ENCODE measurements around the gene CACTIN. TPM values are rescaled to one million over a fixed set of nuclear protein-coding genes. Genes with fewer than 3 reads are reported as not detected.
"Not testable (repeated sequence)": the region's sequence is repeated elsewhere in the genome, so short reads cannot be mapped to it uniquely, and the experiment has no call there.

The CACTIN gene
- total RNA-seq, 1 donor from 2014 or later = 12.5 TPM

DNA sequence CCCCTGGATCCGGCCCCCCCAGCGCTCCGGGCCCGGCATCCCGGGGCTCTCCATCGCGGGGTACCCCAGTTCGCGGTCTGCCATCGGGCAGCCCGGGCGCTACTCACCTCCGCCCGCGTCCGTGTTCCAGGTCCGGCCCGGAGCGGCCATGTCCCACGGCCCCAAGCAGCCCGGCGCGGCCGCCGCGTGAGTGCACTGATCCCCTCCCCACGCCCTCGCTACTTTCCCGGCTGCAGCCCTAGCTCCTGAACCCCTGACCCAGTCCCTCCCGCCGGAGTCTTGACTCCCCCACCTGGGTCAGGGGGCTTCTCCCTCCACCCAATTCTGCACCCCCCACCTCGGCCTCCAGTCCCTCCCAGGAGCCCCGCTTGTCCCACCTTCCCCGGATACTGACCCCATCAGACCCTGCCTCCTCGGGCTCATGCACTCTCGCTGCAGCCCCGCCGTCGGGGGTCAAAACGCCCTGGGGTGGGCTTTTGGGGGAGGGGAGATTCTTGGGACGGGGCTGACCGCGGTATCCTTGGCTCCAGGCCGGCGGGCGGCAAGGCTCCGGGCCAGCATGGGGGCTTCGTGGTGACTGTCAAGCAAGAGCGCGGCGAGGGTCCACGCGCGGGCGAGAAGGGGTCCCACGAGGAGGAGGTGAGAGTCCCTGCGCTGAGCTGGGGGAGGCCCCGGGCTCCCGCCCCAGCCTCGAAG is 53.3 kb downstream of the CACTIN start:
- peaks cover 15 to 19% (median 17%) of the 10 kb centered on the region in 3 donors for H3K4me1 ChIP-seq (ENCODE audit: control insufficient read depth in 3 of 3, insufficient read depth in 3 of 3, low read length in 3 of 3)
- no peaks in the 10 kb centered on the region for H3K36me3 ChIP-seq (ENCODE audit: control insufficient read depth in 3 of 3, insufficient read depth in 3 of 3, low read length in 3 of 3)
- H3K27ac ChIP-seq (ENCODE audit: low read depth, low read length) = peak overlapping the region; percentile 12

DNA sequence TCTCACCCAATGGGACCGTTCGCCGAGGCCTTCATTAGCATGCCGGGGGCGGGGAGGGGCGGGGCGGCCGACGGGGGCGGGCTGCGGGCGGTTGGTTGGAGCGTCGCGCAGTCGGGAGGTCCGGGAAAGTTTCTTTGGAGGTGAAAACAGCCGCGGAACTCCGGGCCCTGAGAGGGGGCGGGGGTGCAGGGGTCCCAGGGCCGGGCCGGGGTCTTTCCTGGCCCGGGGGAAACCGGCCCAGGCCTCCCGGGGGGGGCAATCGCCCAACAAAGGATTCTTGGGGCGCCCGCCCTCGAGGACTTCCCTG is 53.8 kb downstream of the CACTIN start, which contains the start of gene HMG20B:
TSS of gene HMG20B (plus strand) at position 90 of the 307 bp plus-strand sequence. CDS start 366 bp downstream, outside the sequence.
- H3K4me3 ChIP-seq (ENCODE audit: low read length in 3 of 3) = peak within 1 kb of the TSS; percentile 74 to 83 (median 82)
- H3K27ac ChIP-seq (ENCODE audit: low read depth, low read length) = peak within 1 kb of the TSS; percentile 12
- peak within 1 kb of the TSS; percentile 74 to 79 (median 76) for H3K9ac ChIP-seq (ENCODE audit: low read depth in 1 of 3, low read length in 3 of 3)
- no peaks in the 10 kb centered on the region for H3K27me3 ChIP-seq (ENCODE audit: control insufficient read depth in 3 of 3, insufficient read depth in 3 of 3, low read length in 3 of 3)
- H3K4me1 ChIP-seq (ENCODE audit: control insufficient read depth in 3 of 3, insufficient read depth in 3 of 3, low read length in 3 of 3) = peaks cover 15 to 19% (median 17%) of the 10 kb centered on the region in 3 donors
- H3K9me3 ChIP-seq (ENCODE audit: control insufficient read depth in 3 of 3, low read length in 3 of 3) = no peaks in the 10 kb centered on the region
- no peaks in the 10 kb centered on the region for H3K36me3 ChIP-seq (ENCODE audit: control insufficient read depth in 3 of 3, insufficient read depth in 3 of 3, low read length in 3 of 3)

More for the DNA sequence above, 53.3 kb downstream of the CACTIN start:
- peak overlapping the region; percentile 72 to 74 (median 74) for H3K4me3 ChIP-seq (ENCODE audit: low read length in 3 of 3)
- H3K9ac ChIP-seq (ENCODE audit: low read depth in 1 of 3, low read length in 3 of 3) = peak overlapping the region; percentile 72 to 75 (median 72)
- no peaks in the 10 kb centered on the region for H3K9me3 ChIP-seq (ENCODE audit: control insufficient read depth in 3 of 3, low read length in 3 of 3)
- H3K27me3 ChIP-seq (ENCODE audit: control insufficient read depth in 3 of 3, insufficient read depth in 3 of 3, low read length in 3 of 3) = no peaks in the 10 kb centered on the region

DNA sequence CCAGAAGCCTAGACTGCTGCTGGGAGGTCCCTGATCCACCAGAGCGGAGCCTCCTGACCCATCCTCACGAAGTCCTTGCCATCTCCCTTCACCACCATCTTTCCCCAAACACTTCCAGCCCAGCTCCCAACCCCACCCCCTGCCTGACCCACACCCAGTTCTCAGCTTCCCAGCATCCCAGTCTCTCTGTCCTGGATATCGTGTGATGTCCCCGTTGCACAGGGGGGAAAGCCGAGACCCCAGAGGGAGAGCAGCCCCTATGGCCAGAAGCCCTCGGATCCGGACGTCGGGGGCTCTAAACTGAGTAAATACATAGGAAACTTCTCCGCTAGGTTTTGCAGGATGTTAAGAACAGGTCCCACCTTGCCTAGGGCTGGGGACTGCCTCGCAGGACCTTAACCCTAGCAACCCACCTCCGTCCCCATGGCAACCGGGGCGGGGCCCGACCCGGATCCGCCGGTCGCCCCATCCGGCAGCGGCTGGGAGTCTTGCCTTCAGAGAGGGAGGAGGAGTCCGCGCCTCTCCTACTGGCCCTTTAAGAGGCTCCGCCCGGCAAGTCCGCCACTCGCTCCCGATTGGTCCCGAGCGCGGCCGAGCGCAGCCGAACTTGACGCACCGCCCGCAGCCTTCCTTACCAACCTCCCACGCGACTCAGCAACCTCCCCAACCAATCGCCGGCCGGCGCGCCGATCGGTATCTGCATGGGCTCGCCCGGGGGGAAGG is 54.3 kb downstream of the CACTIN start:
- Histone ChIP-seq H3K27ac (ENCODE audit: low read depth, low read length) (no peak overlapping the region), H3K27me3 (ENCODE audit: control insufficient read depth in 3 of 3, insufficient read depth in 3 of 3, low read length in 3 of 3) (no peaks in the 10 kb centered on the region), H3K9me3 (ENCODE audit: control insufficient read depth in 3 of 3, low read length in 3 of 3) (no peaks in the 10 kb centered on the region), H3K4me1 (ENCODE audit: control insufficient read depth in 3 of 3, insufficient read depth in 3 of 3, low read length in 3 of 3) (peaks cover 15 to 19% (median 17%) of the 10 kb centered on the region in 3 donors), H3K36me3 (ENCODE audit: control insufficient read depth in 3 of 3, insufficient read depth in 3 of 3, low read length in 3 of 3) (no peaks in the 10 kb centered on the region), H3K9ac (ENCODE audit: low read depth in 1 of 3, low read length in 3 of 3) (peak overlapping the region; percentile 74 to 79 (median 76)), H3K4me3 (ENCODE audit: low read length in 3 of 3) (peak overlapping the region; percentile 72 to 83 (median 82))

DNA sequence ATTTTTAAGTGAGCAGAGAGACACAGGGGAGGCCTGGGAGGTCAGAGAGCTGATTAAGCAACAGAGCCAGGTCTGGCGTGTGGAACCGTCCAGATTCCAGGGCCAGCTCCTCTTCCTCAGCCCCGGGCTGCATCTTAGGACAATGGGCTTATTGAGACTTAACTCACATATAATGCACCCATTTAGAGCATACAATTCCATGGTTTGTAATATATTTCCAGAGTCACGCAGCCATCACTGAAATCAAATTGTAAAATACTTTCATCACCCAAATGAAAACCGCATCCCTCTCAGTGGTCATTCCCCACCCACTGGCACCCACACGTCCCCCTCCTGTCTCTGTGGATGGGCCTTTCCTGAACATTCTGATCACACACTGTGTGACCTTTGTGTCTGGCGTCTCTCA is 56.0 kb downstream of the CACTIN start:
- Histone ChIP-seq H3K27ac (ENCODE audit: low read depth, low read length) (no peak overlapping the region), H3K9ac (ENCODE audit: low read depth in 1 of 3, low read length in 3 of 3) (no peak overlapping the region), H3K27me3 (ENCODE audit: control insufficient read depth in 3 of 3, insufficient read depth in 3 of 3, low read length in 3 of 3) (no peaks in the 10 kb centered on the region), H3K9me3 (ENCODE audit: control insufficient read depth in 3 of 3, low read length in 3 of 3) (no peaks in the 10 kb centered on the region), H3K4me1 (ENCODE audit: control insufficient read depth in 3 of 3, insufficient read depth in 3 of 3, low read length in 3 of 3) (peaks cover 5 to 10% (median 7%) of the 10 kb centered on the region in 3 donors), H3K4me3 (ENCODE audit: low read length in 3 of 3) (no peak overlapping the region), H3K36me3 (ENCODE audit: control insufficient read depth in 3 of 3, insufficient read depth in 3 of 3, low read length in 3 of 3) (no peaks in the 10 kb centered on the region)

DNA sequence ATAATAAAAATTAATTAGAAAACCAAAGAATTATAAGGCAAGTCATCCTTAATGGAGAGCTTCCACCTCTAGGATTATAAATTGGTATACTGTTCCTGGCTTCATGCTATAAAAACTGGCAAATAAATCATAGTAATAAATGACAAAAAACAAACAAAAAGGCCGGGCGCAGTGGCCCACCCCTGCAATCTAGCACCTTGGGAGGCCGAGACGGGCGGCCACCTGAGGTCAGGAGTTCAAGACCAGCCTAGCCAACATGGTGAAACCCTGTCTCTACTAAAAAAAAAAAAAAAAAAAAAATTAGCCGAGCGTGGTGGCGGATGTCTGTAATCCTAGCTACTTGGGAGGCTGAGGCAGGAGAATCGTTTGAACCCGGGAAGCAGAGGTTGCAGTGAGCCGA is 56.5 kb downstream of the CACTIN start:
- H3K9ac ChIP-seq (ENCODE audit: low read depth in 1 of 3, low read length in 3 of 3); H3K4me1 ChIP-seq (ENCODE audit: control insufficient read depth in 3 of 3, insufficient read depth in 3 of 3, low read length in 3 of 3); H3K9me3 ChIP-seq (ENCODE audit: control insufficient read depth in 3 of 3, low read length in 3 of 3); H3K27me3 ChIP-seq (ENCODE audit: control insufficient read depth in 3 of 3, insufficient read depth in 3 of 3, low read length in 3 of 3); H3K4me3 ChIP-seq (ENCODE audit: low read length in 3 of 3); H3K36me3 ChIP-seq (ENCODE audit: control insufficient read depth in 3 of 3, insufficient read depth in 3 of 3, low read length in 3 of 3); H3K27ac ChIP-seq (ENCODE audit: low read depth, low read length): not testable (repeated sequence)

DNA sequence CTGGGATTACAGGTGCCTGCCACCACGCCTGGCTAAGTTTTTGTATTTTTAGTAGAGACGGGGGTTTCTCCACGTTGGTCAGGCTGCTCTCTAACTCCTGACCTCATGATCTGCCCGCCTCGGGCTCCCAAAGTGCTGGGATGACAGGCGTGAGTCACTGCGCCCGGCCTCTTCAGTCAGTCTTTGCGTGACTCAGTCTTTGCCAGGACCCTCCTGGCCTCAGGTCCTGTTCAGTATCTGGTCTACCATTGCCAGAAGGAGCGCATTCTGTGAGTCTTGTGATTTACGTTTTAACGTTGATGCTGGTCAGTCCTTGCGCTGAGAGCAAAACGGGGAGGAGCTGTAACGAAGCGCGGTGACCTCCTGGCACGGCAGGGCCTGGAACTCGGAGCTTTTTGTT is 61.5 kb downstream of the CACTIN start:
- no peaks in the 10 kb centered on the region for H3K4me1 ChIP-seq (ENCODE audit: control insufficient read depth in 3 of 3, insufficient read depth in 3 of 3, low read length in 3 of 3)
- H3K4me3 ChIP-seq (ENCODE audit: low read length in 3 of 3) = no peak overlapping the region
- peaks cover 0 to 2% (median 0%) of the 10 kb centered on the region in 3 donors for H3K27me3 ChIP-seq (ENCODE audit: control insufficient read depth in 3 of 3, insufficient read depth in 3 of 3, low read length in 3 of 3)
- no peaks in the 10 kb centered on the region for H3K9me3 ChIP-seq (ENCODE audit: control insufficient read depth in 3 of 3, low read length in 3 of 3)
- no peaks in the 10 kb centered on the region for H3K36me3 ChIP-seq (ENCODE audit: control insufficient read depth in 3 of 3, insufficient read depth in 3 of 3, low read length in 3 of 3)
- no peak overlapping the region for H3K9ac ChIP-seq (ENCODE audit: low read depth in 1 of 3, low read length in 3 of 3)
- H3K27ac ChIP-seq (ENCODE audit: low read depth, low read length) = no peak overlapping the region

DNA sequence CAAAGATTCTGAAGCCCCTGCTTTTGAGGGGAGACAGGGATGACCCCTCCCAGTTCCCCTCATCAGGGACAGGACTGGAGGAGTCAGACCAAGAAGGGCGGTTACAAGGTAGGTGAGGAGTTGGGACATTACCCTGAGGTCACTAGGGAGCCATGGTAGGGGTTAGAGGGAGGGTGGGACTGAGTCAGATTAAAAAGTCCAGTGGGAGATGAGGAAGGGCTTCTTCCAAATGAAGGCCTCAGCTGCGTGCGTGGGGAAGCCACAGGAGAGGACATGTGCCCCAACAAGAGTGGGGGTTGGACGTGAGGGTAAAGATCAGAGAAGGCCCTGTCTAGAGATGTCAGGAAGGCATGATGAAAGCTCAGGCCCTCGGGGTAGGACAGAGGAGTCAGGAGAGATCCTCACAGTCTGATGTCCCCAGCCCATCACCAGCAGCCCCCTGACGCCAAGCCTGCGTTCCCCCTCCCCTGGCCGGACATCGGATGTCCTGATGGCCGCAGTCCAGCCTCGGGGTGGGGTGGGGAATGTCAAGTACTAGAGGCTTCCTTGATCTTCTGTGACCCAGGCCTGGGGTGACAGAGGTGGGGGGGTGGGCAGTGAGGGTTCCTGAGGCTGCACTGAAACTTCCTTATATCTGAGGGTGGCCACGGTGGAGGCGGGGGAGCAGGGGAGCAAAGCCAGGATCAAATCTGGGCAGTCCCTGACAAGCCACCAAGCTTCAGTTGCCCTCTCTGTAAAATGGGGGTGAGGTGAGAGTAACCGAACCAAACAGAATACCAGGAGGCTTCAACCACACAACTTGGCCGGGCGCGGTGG is 62.7 kb downstream of the CACTIN start:
- H3K27ac ChIP-seq (ENCODE audit: low read depth, low read length) = no peak overlapping the region
- H3K4me3 ChIP-seq (ENCODE audit: low read length in 3 of 3) = no peak overlapping the region
- peaks cover 0 to 2% (median 0%) of the 10 kb centered on the region in 3 donors for H3K27me3 ChIP-seq (ENCODE audit: control insufficient read depth in 3 of 3, insufficient read depth in 3 of 3, low read length in 3 of 3)
- no peaks in the 10 kb centered on the region for H3K4me1 ChIP-seq (ENCODE audit: control insufficient read depth in 3 of 3, insufficient read depth in 3 of 3, low read length in 3 of 3)
- no peak overlapping the region for H3K9ac ChIP-seq (ENCODE audit: low read depth in 1 of 3, low read length in 3 of 3)
- H3K36me3 ChIP-seq (ENCODE audit: control insufficient read depth in 3 of 3, insufficient read depth in 3 of 3, low read length in 3 of 3) = no peaks in the 10 kb centered on the region
- no peaks in the 10 kb centered on the region for H3K9me3 ChIP-seq (ENCODE audit: control insufficient read depth in 3 of 3, low read length in 3 of 3)

Small RNA genes within 50 kb of the gene (small RNA-seq; reads per million reads assigned to genes)
- gene AC005786.1 = not detected

Other genes with a start within 250 kb of the CACTIN start
- not detected for gene SMIM24, start 146.3 kb downstream of the CACTIN start, total RNA-seq
- gene SMIM44, start 143.3 kb downstream of the CACTIN start, total RNA-seq = not detected
- gene DOHH, start 126.1 kb downstream of the CACTIN start, total RNA-seq = 9.4 TPM
- gene FZR1, start 120.5 kb downstream of the CACTIN start, total RNA-seq = 14.6 TPM
- not detected for gene TEKTIP1, start 87.6 kb downstream of the CACTIN start, total RNA-seq
- 18.8 TPM for gene MFSD12, start 69.2 kb downstream of the CACTIN start, total RNA-seq
- 28.7 TPM for gene HMG20B, start 53.8 kb downstream of the CACTIN start, total RNA-seq
- gene GIPC3, start 41.3 kb downstream of the CACTIN start, total RNA-seq = not detected
- gene TBXA2R, start 19.9 kb downstream of the CACTIN start, total RNA-seq = under 0.01 TPM
- gene PIP5K1C, start 73.7 kb upstream of the CACTIN start, total RNA-seq = 6.3 TPM
- not detected for gene TJP3, start 81.6 kb upstream of the CACTIN start, total RNA-seq
- gene APBA3, start 134.9 kb upstream of the CACTIN start, total RNA-seq = 9.4 TPM
- gene MRPL54, start 135.9 kb upstream of the CACTIN start, total RNA-seq = 34.4 TPM
- not detected for gene RAX2, start 145.4 kb upstream of the CACTIN start, total RNA-seq
- 0.52 TPM for gene MATK, start 159.6 kb upstream of the CACTIN start, total RNA-seq
- gene ZFR2, start 242.2 kb upstream of the CACTIN start, total RNA-seq = not detected